ENCODE results near the gene SYT6. TPM values are rescaled to one million over a fixed set of nuclear protein-coding genes. Genes with fewer than 3 reads are reported as not detected.

Gene SYT6
- total RNA-seq, 1 experiment from 2014 or later = not detected

- Mint-ChIP-seq H3K27ac (ENCODE audit: unreplicated experiment) (no peak overlapping the region), H3K4me3 (ENCODE audit: low read depth, unreplicated experiment) (no peak overlapping the region), H3K9me3 (ENCODE audit: low read depth, unreplicated experiment) (no peaks in the 10 kb centered on the region), H3K27me3 (ENCODE audit: unreplicated experiment) (peaks cover 86% of the 10 kb centered on the region), H3K36me3 (ENCODE audit: insufficient read depth, unreplicated experiment) (no peaks in the 10 kb centered on the region), H3K4me1 (ENCODE audit: low read depth, unreplicated experiment) (no peaks in the 10 kb centered on the region)
- no TSS peak for BruUV-seq (replicated peaks)
- no peak for DNase-seq
- intact Hi-C loops (cut with micrococcal nuclease; ENCODE audit: unreplicated experiment) = no loop called here
- CTCF ChIA-PET = no interaction called here
- TF ChIP-seq, protein P1, sequence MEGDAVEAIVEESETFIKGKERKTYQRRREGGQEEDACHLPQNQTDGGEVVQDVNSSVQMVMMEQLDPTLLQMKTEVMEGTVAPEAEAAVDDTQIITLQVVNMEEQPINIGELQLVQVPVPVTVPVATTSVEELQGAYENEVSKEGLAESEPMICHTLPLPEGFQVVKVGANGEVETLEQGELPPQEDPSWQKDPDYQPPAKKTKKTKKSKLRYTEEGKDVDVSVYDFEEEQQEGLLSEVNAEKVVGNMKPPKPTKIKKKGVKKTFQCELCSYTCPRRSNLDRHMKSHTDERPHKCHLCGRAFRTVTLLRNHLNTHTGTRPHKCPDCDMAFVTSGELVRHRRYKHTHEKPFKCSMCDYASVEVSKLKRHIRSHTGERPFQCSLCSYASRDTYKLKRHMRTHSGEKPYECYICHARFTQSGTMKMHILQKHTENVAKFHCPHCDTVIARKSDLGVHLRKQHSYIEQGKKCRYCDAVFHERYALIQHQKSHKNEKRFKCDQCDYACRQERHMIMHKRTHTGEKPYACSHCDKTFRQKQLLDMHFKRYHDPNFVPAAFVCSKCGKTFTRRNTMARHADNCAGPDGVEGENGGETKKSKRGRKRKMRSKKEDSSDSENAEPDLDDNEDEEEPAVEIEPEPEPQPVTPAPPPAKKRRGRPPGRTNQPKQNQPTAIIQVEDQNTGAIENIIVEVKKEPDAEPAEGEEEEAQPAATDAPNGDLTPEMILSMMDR (IDR thresholded peaks at IDR 0.05; ENCODE audit: unreplicated experiment) = no peak
Measured at GRCh38 chr1:114130846-114131525, 22.7 kb downstream of the SYT6 start.

- TF ChIP-seq, protein P1 (IDR thresholded peaks at IDR 0.05; ENCODE audit: unreplicated experiment) = no peak
- intact Hi-C loops (cut with micrococcal nuclease; ENCODE audit: unreplicated experiment) = no loop called here
- DNase-seq = no peak
- Mint-ChIP-seq H3K4me3 (ENCODE audit: low read depth, unreplicated experiment) (no peak overlapping the region), H3K27me3 (ENCODE audit: unreplicated experiment) (peaks cover 86% of the 10 kb centered on the region), H3K27ac (ENCODE audit: unreplicated experiment) (no peak overlapping the region), H3K4me1 (ENCODE audit: low read depth, unreplicated experiment) (no peaks in the 10 kb centered on the region), H3K36me3 (ENCODE audit: insufficient read depth, unreplicated experiment) (no peaks in the 10 kb centered on the region), H3K9me3 (ENCODE audit: low read depth, unreplicated experiment) (no peaks in the 10 kb centered on the region)
- CTCF ChIA-PET = no interaction called here
- no TSS peak for BruUV-seq (replicated peaks)
Measured at GRCh38 chr1:114130213-114130612, 23.5 kb downstream of the SYT6 start.

DNA sequence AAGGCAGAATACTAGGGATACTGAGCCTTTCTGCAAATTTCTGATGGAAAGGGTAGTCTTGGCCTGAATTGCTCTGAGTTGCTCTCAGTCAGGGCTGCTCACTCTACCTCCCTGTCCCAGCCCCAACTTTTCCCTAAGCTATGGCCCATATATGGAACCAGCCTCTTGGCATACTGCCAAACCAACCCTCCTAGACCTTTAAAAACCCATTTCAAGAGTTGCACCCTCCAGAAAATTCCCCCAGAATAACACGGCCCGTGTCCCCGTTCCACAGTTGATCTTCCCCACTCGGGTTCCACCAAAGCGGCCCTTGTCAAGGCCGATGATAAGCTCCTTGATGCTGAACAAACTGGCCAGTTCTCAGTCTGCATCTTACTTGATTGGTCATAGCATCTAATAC lies 25.4 kb downstream of the SYT6 start:
- H3K27ac Mint-ChIP-seq (ENCODE audit: unreplicated experiment) = no peak overlapping the region
- H3K4me1 Mint-ChIP-seq (ENCODE audit: low read depth, unreplicated experiment) = no peaks in the 10 kb centered on the region
- DNase-seq = no peak
- no peak overlapping the region for H3K4me3 Mint-ChIP-seq (ENCODE audit: low read depth, unreplicated experiment)
- CTCF ChIA-PET = no interaction called here
- intact Hi-C loops (cut with micrococcal nuclease; ENCODE audit: unreplicated experiment) = no loop called here
- H3K27me3 Mint-ChIP-seq (ENCODE audit: unreplicated experiment) = peaks cover 87% of the 10 kb centered on the region
- H3K36me3 Mint-ChIP-seq (ENCODE audit: insufficient read depth, unreplicated experiment) = no peaks in the 10 kb centered on the region
- BruUV-seq (replicated peaks) = no TSS peak
- no peaks in the 10 kb centered on the region for H3K9me3 Mint-ChIP-seq (ENCODE audit: low read depth, unreplicated experiment)
- TF ChIP-seq, protein P1 (IDR thresholded peaks at IDR 0.05; ENCODE audit: unreplicated experiment) = no peak

GRCh38 chr1:114126261-114127095 lies 27.2 kb downstream of the SYT6 start:
- TF ChIP-seq, protein P1 (IDR thresholded peaks at IDR 0.05; ENCODE audit: unreplicated experiment) = no peak
- no peaks in the 10 kb centered on the region for H3K9me3 Mint-ChIP-seq (ENCODE audit: low read depth, unreplicated experiment)
- peaks cover 69% of the 10 kb centered on the region for H3K27me3 Mint-ChIP-seq (ENCODE audit: unreplicated experiment)
- H3K27ac Mint-ChIP-seq (ENCODE audit: unreplicated experiment) = no peak overlapping the region
- no peaks in the 10 kb centered on the region for H3K4me1 Mint-ChIP-seq (ENCODE audit: low read depth, unreplicated experiment)
- CTCF ChIA-PET = no interaction called here
- no peak overlapping the region for H3K4me3 Mint-ChIP-seq (ENCODE audit: low read depth, unreplicated experiment)
- BruUV-seq (replicated peaks) = no TSS peak
- intact Hi-C loops (cut with micrococcal nuclease; ENCODE audit: unreplicated experiment) = no loop called here
- no peak for DNase-seq
- no peaks in the 10 kb centered on the region for H3K36me3 Mint-ChIP-seq (ENCODE audit: insufficient read depth, unreplicated experiment)
